HepG2 (cell line): Measurements from ENCODE around the gene NUP93. TPM values are rescaled to one million over a fixed set of nuclear protein-coding genes. Genes with fewer than 3 reads are reported as not detected.

ENCODE experiments used
- ATAC-seq: fragments of 200-7000 bp; cut with Tn5 transposase; 3 replicates; pipeline ENCODE4 v1.9.1; 2020; ENCODE audit warnings: mild to moderate bottlenecking, moderate library complexity
- BruUV-seq: library from RNA; stranded (reverse); fragments of 400-500 nt; replicated peaks from 2 replicates; lab custom pipeline; 2021; lab: Mats Ljungman, UMichigan
- CTCF ChIA-PET: fragments of 300-600 bp; formaldehyde crosslinking; extraction: SDS; loops from one replicate; lab custom pipeline; 2021; ENCODE audit warnings: low total read pairs, inconsistent platforms, low intra/inter-chr PET ratio; lab: Yijun Ruan, JAX
- POLR2A ChIA-PET: fragments of 350-600 bp; sonication (Branson Sonifier 250); formaldehyde crosslinking; loops from one replicate; lab custom pipeline; 2020; ENCODE audit warnings: antibody characterized with exemption, inconsistent platforms; lab: Yijun Ruan, JAX
- DNase-seq: peaks from one replicate; pipeline ENCODE4 v3.0.0-alpha.2; 2015; ENCODE audit warnings: low spot score
- FAIRE-seq: peaks from 3 replicates; lab custom pipeline; 2011; peaks lifted over from hg19 to GRCh38; lab: Jason Lieb, UNC
- H2AFZ ChIP-seq: one replicate; pipeline ENCODE4 v1.6.1; 2011; ENCODE audit warnings: low read length, inconsistent platforms
- H3K27ac ChIP-seq: fragments of 300-600 bp; 3 replicates; pipeline ENCODE4 v1.8.0; 2011; ENCODE audit warnings: mixed run types, mild to moderate bottlenecking, mixed read lengths, low read length, inconsistent platforms; ENCODE audit not compliant: insufficient read depth; ENCODE audit errors: extremely low read length
- H3K27me3 ChIP-seq, 2 experiments: fragments of 200-600 bp in 1 of 2; 2 replicates in 1 of 2; 3 replicates in 1 of 2; pipeline versions ENCODE4 v1.6.0 to v1.8.0; 2011; ENCODE audit warnings: low read length in 2 of 2, mild to moderate bottlenecking in 2 of 2, moderate library complexity in 2 of 2, inconsistent platforms in 1 of 2; ENCODE audit not compliant: insufficient read depth in 2 of 2, control insufficient read depth in 1 of 2
- H3K36me3 ChIP-seq, 2 experiments: fragments of 200-600 bp in 1 of 2; replicated peaks in 1 of 2; 2 replicates in 1 of 2; 3 replicates in 1 of 2; pipeline versions ENCODE4 v1.5.1 to v1.8.0; 2011; ENCODE audit warnings: low read length in 2 of 2, inconsistent platforms in 1 of 2; ENCODE audit not compliant: insufficient read depth in 2 of 2, control insufficient read depth in 1 of 2
- H3K4me1 ChIP-seq: 2 replicates; pipeline ENCODE4 v1.5.1; 2012; ENCODE audit warnings: low read length, inconsistent platforms; ENCODE audit not compliant: insufficient read depth
- H3K4me2 ChIP-seq: 2 replicates; pipeline ENCODE4 v1.6.0; 2011; ENCODE audit warnings: low read depth, low read length, inconsistent platforms
- H3K4me3 ChIP-seq, 3 experiments: fragments of 200-600 bp in 1 of 3; sonication (generic), shearing (Covaris generic) in 1 of 3; replicated peaks in 1 of 3; 2 replicates each; pipeline ENCODE4 v1.5.1; 2011 to 2016; ENCODE audit warnings: low read length in 3 of 3, inconsistent platforms in 2 of 3, low read depth in 2 of 3, mild to moderate bottlenecking in 2 of 3, control low read depth in 1 of 3, mixed read lengths in 1 of 3; ENCODE audit not compliant: insufficient read depth in 1 of 3
- H3K79me2 ChIP-seq: one replicate; pipeline ENCODE4 v1.6.1; 2011; ENCODE audit warnings: low read length, inconsistent platforms; ENCODE audit not compliant: insufficient read depth
- H3K9ac ChIP-seq: 2 replicates; pipeline ENCODE4 v1.6.0; 2011; ENCODE audit warnings: mild to moderate bottlenecking, low read depth, low read length, inconsistent platforms; ENCODE audit not compliant: insufficient read depth
- H3K9me3 ChIP-seq: 2 replicates; pipeline ENCODE4 v1.5.1; 2012; ENCODE audit warnings: mild to moderate bottlenecking, low read length
- H4K20me1 ChIP-seq: 2 replicates; pipeline ENCODE4 v1.6.0; 2011; ENCODE audit warnings: inconsistent platforms, mild to moderate bottlenecking, low read length, moderate library complexity; ENCODE audit not compliant: insufficient read depth
- GABPB1 ChIP-seq: IDR thresholded peaks from 2 replicates; pipeline ENCODE4 v1.6.1; 2016; ENCODE audit warnings: mild to moderate bottlenecking, missing genetic modification reagents, moderate library complexity, missing compliant biosample characterization
- PTBP1 ChIP-seq: fragments of 200-400 bp; formaldehyde crosslinking; IDR thresholded peaks from 2 replicates; pipeline ENCODE4 v1.6.1; 2018; ENCODE audit warnings: low read length, low read depth; ENCODE audit not compliant: poor library complexity, severe bottlenecking
- ZNF598 ChIP-seq: sonication (generic); formaldehyde crosslinking; IDR thresholded peaks from 2 replicates; pipeline ENCODE4 v1.5.1; 2020; ENCODE audit warnings: mild to moderate bottlenecking, missing genetic modification reagents, borderline replicate concordance
- ZNF883 ChIP-seq: sonication (generic); formaldehyde crosslinking; IDR thresholded peaks from 2 replicates; pipeline ENCODE4 v1.5.1; 2020; ENCODE audit warnings: mild to moderate bottlenecking, missing genetic modification reagents; ENCODE audit errors: not compliant biosample characterization
- WGBS: methylation state at CpG from one replicate; pipeline ENCODE4 v1.1.6; 2017; ENCODE audit warnings: low lambda C conversion rate; 5-methylcytosine and 5-hydroxymethylcytosine counted together
- in situ Hi-C: cut with HindIII; loops from 2 replicates; pipeline ENCODE4 v1.10.0; 2017; ENCODE audit warnings: low pct_unique_long_range_greater_than_20kb; ENCODE audit not compliant: extremely low pct_ligation_motif_present
- intact Hi-C: fragments of 100-400 bp; cut with micrococcal nuclease; formaldehyde crosslinking; loops from one replicate; pipeline ENCODE4 v1.10.0; 2022; ENCODE audit not compliant: unreplicated experiment
- polyA plus RNA-seq, 8 experiments: library from polyadenylated mRNA; depleted of rRNA in 3 of 8; stranded (reverse) in 7 of 8; unstranded in 1 of 8; fragments of >200 nt; fragmentation: Illumina TruSeq in 4 of 8; extraction: Trizol in 4 of 8; gene quantifications; 2 replicates each; pipeline versions ENCODE4 v1.2.1 to v1.2.3, GENCODE V29; 2011 to 2016; ENCODE audit warnings: low read depth in 4 of 8, missing spikeins in 1 of 8, mixed read lengths in 1 of 8; ENCODE audit not compliant: insufficient read depth in 1 of 8
- total RNA-seq, 5 experiments: library from RNA; depleted of rRNA; stranded (reverse); fragments of >200 nt; fragmentation: Illumina TruSeq; extraction: Trizol; gene quantifications; 2 replicates each; pipeline ENCODE4 v1.2.3, GENCODE V29; 2016; ENCODE audit warnings: low read depth in 1 of 5

NUP93 gene
- total and polyA plus RNA-seq, 2 of the 13 experiments (the other 11 are each of a cell fraction or from before 2014, with no cell fraction given): 58.5 to 140 TPM

- BruUV-seq: no TSS peak
Measured at GRCh38 chr16:56886296-56886695, 156.4 kb downstream of the NUP93 start.

GRCh38 chr16:56886826-56887225 lies 156.9 kb downstream of the NUP93 start:
- DNase-seq (no peak), ATAC-seq (no peak), FAIRE-seq (no peak)
- no peak overlapping the region for H3K4me2 ChIP-seq
- POLR2A ChIA-PET: no interaction called here
- no peak overlapping the region for H3K4me3 ChIP-seq
- CTCF ChIA-PET: no interaction called here
- no TSS peak for BruUV-seq
- intact Hi-C loops: no loop called here
- no peaks in the 10 kb centered on the region for H3K79me2 ChIP-seq
- no peak overlapping the region for H2AFZ ChIP-seq
- peaks cover 2 to 4% of the 10 kb centered on the region in 2 experiments; a peak in 3 of 5 replicates for H3K27me3 ChIP-seq
- no peak overlapping the region for H3K27ac ChIP-seq
- H3K4me1 ChIP-seq: no peaks in the 10 kb centered on the region; the same call in 1 of the 2 replicates
- in situ Hi-C loops: no loop called here
- no peak overlapping the region for H3K9ac ChIP-seq
- no peaks in the 10 kb centered on the region for H3K9me3 ChIP-seq
- WGBS: 68% methylated on average over 9 of the region's 9 CpGs
- H3K36me3 ChIP-seq: no peaks in the 10 kb centered on the region
- TF ChIP-seq PTBP1: no peak
- no peak for TF ChIP-seq ZNF883
- no peaks in the 10 kb centered on the region for H4K20me1 ChIP-seq

More at GRCh38 chr16:56886296-56886695, 156.4 kb downstream of the NUP93 start:
- no peak overlapping the region for H3K27ac ChIP-seq
- ChIA-PET CTCF (no interaction called here), POLR2A (interaction anchor here (1.3 kb wide), 1 partner anchor 45 kb away, joined by 3 read pairs; no protein-coding TSS in a partner anchor)
- WGBS: 56% methylated on average over 11 of the region's 12 CpGs
- DNase-seq: no peak
- no peak overlapping the region for H3K9ac ChIP-seq
- no peaks in the 10 kb centered on the region; the same call in 1 of the 2 replicates for H3K4me1 ChIP-seq
- TF ChIP-seq GABPB1 (CRISPR knock-in tag) (peak; percentile 39; the same call in 1 of the 2 replicates), ZNF598 (CRISPR knock-in tag) (no peak)
- no peaks in the 10 kb centered on the region for H4K20me1 ChIP-seq
- H3K79me2 ChIP-seq: no peaks in the 10 kb centered on the region
- ATAC-seq: no peak
- intact Hi-C loops (no loop called here), in situ Hi-C loops (no loop called here)
- H3K9me3 ChIP-seq: no peaks in the 10 kb centered on the region
- H3K4me2 ChIP-seq: no peak overlapping the region
- H3K4me3 ChIP-seq: no peak overlapping the region
- FAIRE-seq: no peak
- H2AFZ ChIP-seq: no peak overlapping the region
- H3K27me3 ChIP-seq: peaks cover 0 to 2% of the 10 kb centered on the region in 2 experiments; a peak in 1 of 5 replicates
- no peaks in the 10 kb centered on the region for H3K36me3 ChIP-seq
